Epithelial cell of esophagus (primary cell): ENCODE measurements around the gene DSCAML1.
A peak's percentile ranks its signal among the peaks of the same experiment; 100 is the strongest.

Experiments
- DNase-seq: peaks from one replicate; pipeline ENCODE4 v3.0.0; 2010; ENCODE audit warnings: low read depth
- H3K4me3 ChIP-seq: 2 replicates; pipeline ENCODE4 v1.5.1; 2011; ENCODE audit warnings: mild to moderate bottlenecking, low read length, control low read depth
- TF ChIP-seq, protein P1 (sequence below): IDR thresholded peaks from 2 replicates; pipeline ENCODE4 v1.5.1; 2011; ENCODE audit warnings: low read depth, mild to moderate bottlenecking, low read length, control low read depth, inconsistent platforms; ENCODE audit not compliant: insufficient read depth; ENCODE audit errors: missing control alignments

Gene DSCAML1

GRCh38 chr11:117830674-117831351 lies 33.8 kb upstream of the DSCAML1 start:
- no peak for DNase-seq
- TF ChIP-seq, protein P1, sequence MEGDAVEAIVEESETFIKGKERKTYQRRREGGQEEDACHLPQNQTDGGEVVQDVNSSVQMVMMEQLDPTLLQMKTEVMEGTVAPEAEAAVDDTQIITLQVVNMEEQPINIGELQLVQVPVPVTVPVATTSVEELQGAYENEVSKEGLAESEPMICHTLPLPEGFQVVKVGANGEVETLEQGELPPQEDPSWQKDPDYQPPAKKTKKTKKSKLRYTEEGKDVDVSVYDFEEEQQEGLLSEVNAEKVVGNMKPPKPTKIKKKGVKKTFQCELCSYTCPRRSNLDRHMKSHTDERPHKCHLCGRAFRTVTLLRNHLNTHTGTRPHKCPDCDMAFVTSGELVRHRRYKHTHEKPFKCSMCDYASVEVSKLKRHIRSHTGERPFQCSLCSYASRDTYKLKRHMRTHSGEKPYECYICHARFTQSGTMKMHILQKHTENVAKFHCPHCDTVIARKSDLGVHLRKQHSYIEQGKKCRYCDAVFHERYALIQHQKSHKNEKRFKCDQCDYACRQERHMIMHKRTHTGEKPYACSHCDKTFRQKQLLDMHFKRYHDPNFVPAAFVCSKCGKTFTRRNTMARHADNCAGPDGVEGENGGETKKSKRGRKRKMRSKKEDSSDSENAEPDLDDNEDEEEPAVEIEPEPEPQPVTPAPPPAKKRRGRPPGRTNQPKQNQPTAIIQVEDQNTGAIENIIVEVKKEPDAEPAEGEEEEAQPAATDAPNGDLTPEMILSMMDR = no peak
- H3K4me3 ChIP-seq = no peak overlapping the region

DNA sequence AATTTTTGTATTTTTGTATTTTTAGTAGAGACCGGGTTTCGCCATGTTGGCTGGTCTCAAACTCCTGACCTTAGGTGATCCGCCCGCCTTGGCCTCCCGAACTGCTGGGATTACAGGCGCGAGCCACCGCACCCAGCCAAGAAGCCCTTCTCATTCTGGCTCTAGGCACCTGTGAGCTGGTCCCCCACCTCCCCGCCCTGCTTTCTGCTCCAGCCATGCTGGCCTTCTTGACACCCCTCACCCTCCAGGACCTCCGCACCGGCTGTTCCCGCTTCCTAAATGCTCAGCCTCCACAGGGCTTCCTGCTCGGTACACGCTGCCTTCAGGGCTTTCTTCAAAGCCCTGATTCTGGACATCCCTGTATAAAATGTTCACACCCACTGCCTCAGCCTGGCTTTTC lies 33.1 kb upstream of the DSCAML1 start:
- H3K4me3 ChIP-seq = no peak overlapping the region
- TF ChIP-seq, protein P1 = no peak
- no peak for DNase-seq

DNA sequence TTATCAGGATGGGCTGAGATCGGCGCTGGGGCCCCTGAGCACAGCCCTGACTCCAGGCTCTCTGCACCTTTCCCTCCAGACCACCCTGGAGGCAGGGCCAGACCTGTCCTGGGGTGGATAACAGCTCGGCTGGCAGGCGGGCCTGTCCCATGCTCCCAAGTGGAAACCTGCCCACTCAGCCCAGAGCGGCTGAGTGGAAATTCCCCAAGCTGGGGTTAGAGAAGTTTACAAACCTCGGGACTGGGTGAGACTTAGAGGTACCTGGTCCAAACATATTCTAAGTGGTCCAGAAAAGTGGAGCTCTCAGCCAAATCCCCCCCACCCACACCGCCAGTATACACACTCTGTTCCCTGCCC lies 32.3 kb upstream of the DSCAML1 start:
- TF ChIP-seq, protein P1 = no peak
- no peak for DNase-seq
- no peak overlapping the region for H3K4me3 ChIP-seq

GRCh38 chr11:117828611-117829368 lies 31.8 kb upstream of the DSCAML1 start:
- H3K4me3 ChIP-seq = no peak overlapping the region
- TF ChIP-seq, protein P1 = no peak
- DNase-seq = peak; percentile 76

- no peak for DNase-seq
- H3K4me3 ChIP-seq = no peak overlapping the region
- TF ChIP-seq, protein P1 = no peak
Observed at GRCh38 chr11:117827521-117828511, 30.8 kb upstream of the DSCAML1 start.

DNA sequence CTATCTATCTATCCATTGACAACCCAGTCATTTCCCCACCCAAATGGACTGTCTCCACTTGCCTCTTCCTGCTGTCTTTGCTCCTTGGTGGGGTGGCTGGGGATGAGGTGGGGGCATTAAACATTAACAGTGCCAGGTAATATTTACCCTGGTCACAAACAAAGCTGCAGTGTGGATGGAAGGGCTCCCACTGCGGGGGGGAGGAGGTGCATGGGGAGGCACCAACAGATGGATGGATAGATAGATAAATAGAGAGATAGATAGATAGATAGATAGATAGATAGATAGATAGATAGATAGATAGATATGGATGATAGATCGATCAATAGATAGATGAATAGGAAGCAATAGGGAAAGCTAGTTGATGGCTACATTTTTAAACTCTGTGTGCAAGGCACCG lies 29.8 kb upstream of the DSCAML1 start:
- H3K4me3 ChIP-seq = no peak overlapping the region
- no peak for DNase-seq
- TF ChIP-seq, protein P1 = no peak
